Measurements from ENCODE around the gene SGIP1.

- TF ChIP-seq SMC3 (IDR thresholded peaks at IDR 0.05; ENCODE audit: low read depth, low read length) (no peak), USF2 (IDR thresholded peaks at IDR 0.05; ENCODE audit: borderline replicate concordance, low read depth, low read length) (no peak), CTCF (IDR thresholded peaks at IDR 0.05) (no peak)
Measured at GRCh38 chr1:66542811-66543767, 9.1 kb downstream of the SGIP1 start.

Data from SK-N-SH (cell line).